Psoas muscle (tissue), 8 donors: ENCODE results near the gene CERS6. TPM values are rescaled to one million over a fixed set of nuclear protein-coding genes. Genes with fewer than 3 reads are reported as not detected.

ENCODE experiments used
- ATAC-seq, 4 donors: fragments of 200-7000 bp; cut with Tn5 transposase; one replicate each; pipeline ENCODE4 v1.9.1; 2020; ENCODE audit warnings: moderate library complexity in 3 of 4, mild to moderate bottlenecking in 2 of 4
- DNase-seq, 2 donors: peaks; one replicate each; pipeline ENCODE4 v3.0.0-alpha.2; 2020
- H3K27ac ChIP-seq: fragments of 200-600 bp; one replicate; pipeline ENCODE4 v1.8.0; 2022
- H3K27me3 ChIP-seq, 3 donors: fragments of 200-600 bp in 1 of 3; one replicate each; pipeline versions ENCODE4 v1.6.1 to v1.8.0; 2013 to 2022; ENCODE audit warnings: low read length in 2 of 3, mild to moderate bottlenecking in 2 of 3, moderate library complexity in 1 of 3; ENCODE audit not compliant: insufficient read depth in 3 of 3
- H3K36me3 ChIP-seq, 2 donors: fragments of 200-600 bp in 1 of 2; one replicate each; pipeline versions ENCODE4 v1.6.1 to v1.8.0; 2013 to 2022; ENCODE audit warnings: low read depth in 1 of 2, mild to moderate bottlenecking in 1 of 2, moderate library complexity in 1 of 2; ENCODE audit not compliant: insufficient read depth in 1 of 2
- H3K4me1 ChIP-seq: fragments of 200-600 bp; one replicate; pipeline ENCODE4 v1.8.0; 2022
- H3K4me3 ChIP-seq: fragments of 200-600 bp; one replicate; pipeline ENCODE4 v1.8.0; 2022; ENCODE audit warnings: mild to moderate bottlenecking
- H3K9me3 ChIP-seq: fragments of 200-600 bp; one replicate; pipeline ENCODE4 v1.8.0; 2022
- CTCF ChIP-seq: fragments of 200-600 bp; IDR thresholded peaks from one replicate; pipeline ENCODE4 v1.8.0; 2022; ENCODE audit warnings: antibody characterized with exemption
- WGBS, 3 donors: extraction: QIAGEN DNeasy Blood & Tissue Kit; methylation state at CpG; one replicate each; pipeline versions ENCODE4 v1.1.6 to v1.1.7; 2013; 5-methylcytosine and 5-hydroxymethylcytosine counted together
- intact Hi-C, 2 donors: fragments of 100-400 bp; cut with DNase I; formaldehyde crosslinking; loops; one replicate each; pipeline versions ENCODE4 v1.11.0 to v1.14.2; 2022
- polyA plus RNA-seq, 3 donors: library from polyadenylated mRNA; stranded (reverse); fragments of 200-250 nt; gene quantifications; one replicate each; pipeline ENCODE4 v1.2.3, GENCODE V29; 2013
- total RNA-seq, 4 donors: library from RNA; stranded (reverse); fragmentation: NEBNext Ultra II Directional in 2 of 4; extraction: Animal tissue kit (Norgen Biotek cat#: 25700) in 2 of 4; gene quantifications; one replicate each; pipeline versions ENCODE4 v1.2.1 to v1.2.4, GENCODE V29; 2021 to 2023
- donor health status: healthy with polysubstance abuse.
- donor health status: DM: no; HTN: no; CAD: no; lungs with moderate emphysema.
- donor health status: Bipolar disorder and iron deficiency.
- donor health status: healthy.
- donor health status: DM: yes; HTN: yes; CAD: no.
- donor health status: DM: no; HTN: no; CAD: no.
- donor health status: DM: no; HTN: no; CAD: no.
- donor health status: DM: yes; HTN: yes; CAD: no.

CERS6 gene
- total and polyA plus RNA-seq, 7 donors, result 4.8 to 18.1 (median 11.2) TPM

GRCh38 chr2:168503901-168504300, 47.8 kb downstream of the CERS6 start:
- no peak for TF ChIP-seq CTCF
- H3K27ac ChIP-seq, result no peak overlapping the region
- no peak for DNase-seq
- no peaks in the 10 kb centered on the region for H3K36me3 ChIP-seq
- intact Hi-C loops, result no loop called here
- ATAC-seq, result no peak
- no peak overlapping the region for H3K4me3 ChIP-seq
- H3K27me3 ChIP-seq, result no peaks in the 10 kb centered on the region
- no peaks in the 10 kb centered on the region for H3K9me3 ChIP-seq
- 69 to 95% (median 82%) methylated on average over 3 of the region's 3 CpGs for WGBS, 3 donors
- H3K4me1 ChIP-seq, result peaks cover 4% of the 10 kb centered on the region

- TF ChIP-seq CTCF, result no peak
- DNase-seq, result no peak
- ATAC-seq, result no peak
- intact Hi-C loops, result no loop called here
- Histone ChIP-seq H3K27ac (no peak overlapping the region), H3K9me3 (no peaks in the 10 kb centered on the region), H3K36me3 (no peaks in the 10 kb centered on the region), H3K4me3 (no peak overlapping the region), H3K27me3 (no peaks in the 10 kb centered on the region), H3K4me1 (peaks cover 4% of the 10 kb centered on the region)
- 91 to 96% (median 91%) methylated on average over 2 of the region's 2 CpGs for WGBS, 3 donors
Observed at GRCh38 chr2:168504323-168504722, 48.3 kb downstream of the CERS6 start.

- no peaks in the 10 kb centered on the region for H3K36me3 ChIP-seq
- H3K27ac ChIP-seq, result no peak overlapping the region
- no peak for TF ChIP-seq CTCF
- 71 to 94% (median 91%) methylated on average over 6 of the region's 6 CpGs for WGBS, 3 donors
- DNase-seq (no peak), ATAC-seq (no peak)
- peaks cover 4% of the 10 kb centered on the region for H3K4me1 ChIP-seq
- no peak overlapping the region for H3K4me3 ChIP-seq
- no peaks in the 10 kb centered on the region for H3K27me3 ChIP-seq
- intact Hi-C loops, result no loop called here
- H3K9me3 ChIP-seq, result no peaks in the 10 kb centered on the region
Observed at GRCh38 chr2:168510125-168510756, 54.2 kb downstream of the CERS6 start.

- DNase-seq, result no peak
- TF ChIP-seq CTCF, result no peak
- Histone ChIP-seq H3K4me1 (peaks cover 29% of the 10 kb centered on the region), H3K4me3 (no peak overlapping the region), H3K36me3 (no peaks in the 10 kb centered on the region), H3K27me3 (no peaks in the 10 kb centered on the region), H3K27ac (no peak overlapping the region), H3K9me3 (no peaks in the 10 kb centered on the region)
- intact Hi-C loops, result no loop called here
- ATAC-seq, result no peak
- WGBS, 3 donors, result 90 to 97% (median 94%) methylated on average over 1 of the region's 1 CpG
Observed at GRCh38 chr2:168514692-168515091, 58.6 kb downstream of the CERS6 start.

GRCh38 chr2:168515502-168515901, 59.4 kb downstream of the CERS6 start:
- Histone ChIP-seq H3K27ac (peak overlapping the region; percentile 7), H3K4me1 (peaks cover 29% of the 10 kb centered on the region), H3K9me3 (no peaks in the 10 kb centered on the region), H3K27me3 (no peaks in the 10 kb centered on the region), H3K4me3 (no peak overlapping the region), H3K36me3 (no peaks in the 10 kb centered on the region)
- DNase-seq (no peak), ATAC-seq (peak in 2 of 4 donors; percentile 43 to 49)
- TF ChIP-seq CTCF, result no peak
- intact Hi-C loops, result no loop called here
- 19 to 40% (median 22%) methylated on average over 2 of the region's 2 CpGs for WGBS, 3 donors
